Trophoblast cell (in vitro differentiated cells and primary cell): ENCODE results near the gene MKNK2.

Experiments used
- DNase-seq, 2 donors: peaks; one replicate each; pipeline ENCODE4 v3.0.0-alpha.2; 2016
- H2AFZ ChIP-seq: 2 replicates; pipeline ENCODE4 v1.6.1; 2013; ENCODE audit warnings: low read length, moderate library complexity, mild to moderate bottlenecking; ENCODE audit not compliant: insufficient read depth, poor library complexity
- H2AK5ac ChIP-seq: 2 replicates; pipeline ENCODE4 v1.6.1; 2013; ENCODE audit warnings: mild to moderate bottlenecking, low read length
- H2BK120ac ChIP-seq: 2 replicates; pipeline ENCODE4 v1.6.1; 2013; ENCODE audit warnings: low read length, mild to moderate bottlenecking, moderate library complexity; ENCODE audit not compliant: insufficient read depth, poor library complexity
- H2BK12ac ChIP-seq: 2 replicates; pipeline ENCODE4 v1.6.1; 2013; ENCODE audit warnings: mild to moderate bottlenecking, low read length, moderate library complexity
- H2BK5ac ChIP-seq: 2 replicates; pipeline ENCODE4 v1.6.1; 2013; ENCODE audit warnings: low read length, low read depth, moderate library complexity, mild to moderate bottlenecking; ENCODE audit not compliant: poor library complexity
- H3K14ac ChIP-seq: 2 replicates; pipeline ENCODE4 v1.6.1; 2013; ENCODE audit warnings: mild to moderate bottlenecking, low read length
- H3K18ac ChIP-seq: 2 replicates; pipeline ENCODE4 v1.6.1; 2013; ENCODE audit warnings: mild to moderate bottlenecking, low read length
- H3K23ac ChIP-seq: 2 replicates; pipeline ENCODE4 v1.6.1; 2013; ENCODE audit warnings: low read length
- H3K27ac ChIP-seq: 2 replicates; pipeline ENCODE4 v1.5.1; 2013; ENCODE audit warnings: low read depth, mild to moderate bottlenecking, inconsistent platforms, low read length, moderate library complexity
- H3K27me3 ChIP-seq: 2 replicates; pipeline ENCODE4 v1.6.1; 2013; ENCODE audit warnings: inconsistent platforms, mild to moderate bottlenecking, low read length, moderate library complexity; ENCODE audit not compliant: insufficient read depth
- H3K36me3 ChIP-seq, 2 experiments: 1 replicate in 1 of 2; 2 replicates in 1 of 2; pipeline ENCODE4 v1.6.1; 2013; ENCODE audit warnings: low read length in 2 of 2, mild to moderate bottlenecking in 2 of 2, moderate library complexity in 1 of 2; ENCODE audit not compliant: insufficient read depth in 2 of 2, control insufficient read depth in 1 of 2
- H3K4ac ChIP-seq: 2 replicates; pipeline ENCODE4 v1.6.1; 2013; ENCODE audit warnings: low read depth, mild to moderate bottlenecking, low read length, moderate library complexity
- H3K4me1 ChIP-seq, 2 experiments: 1 replicate in 1 of 2; 2 replicates in 1 of 2; pipeline ENCODE4 v1.6.1; 2013; ENCODE audit warnings: low read length in 2 of 2, mild to moderate bottlenecking in 2 of 2, moderate library complexity in 1 of 2; ENCODE audit not compliant: insufficient read depth in 2 of 2, control insufficient read depth in 1 of 2
- H3K4me2 ChIP-seq: 2 replicates; pipeline ENCODE4 v1.6.1; 2013; ENCODE audit warnings: inconsistent platforms, mild to moderate bottlenecking, low read length, moderate library complexity
- H3K4me3 ChIP-seq: 2 replicates; pipeline ENCODE4 v1.5.1; 2013; ENCODE audit warnings: mild to moderate bottlenecking, low read depth, low read length, inconsistent platforms
- H3K79me1 ChIP-seq: one replicate; pipeline ENCODE4 v1.6.1; 2013; ENCODE audit warnings: low read length
- H3K79me2 ChIP-seq: 2 replicates; pipeline ENCODE4 v1.6.1; 2013; ENCODE audit warnings: low read length, mild to moderate bottlenecking; ENCODE audit not compliant: control insufficient read depth, insufficient read depth, poor library complexity
- H3K9ac ChIP-seq: 2 replicates; pipeline ENCODE4 v1.6.1; 2013; ENCODE audit warnings: mild to moderate bottlenecking, low read length
- H3K9me3 ChIP-seq: 2 replicates; pipeline ENCODE4 v1.6.1; 2013; ENCODE audit warnings: low read depth, mild to moderate bottlenecking, control low read depth, inconsistent platforms, low read length; ENCODE audit not compliant: insufficient read depth
- H4K12ac ChIP-seq: 2 replicates; pipeline ENCODE4 v1.6.1; 2013; ENCODE audit warnings: low read depth, mild to moderate bottlenecking, low read length, moderate library complexity
- H4K8ac ChIP-seq: 2 replicates; pipeline ENCODE4 v1.6.1; 2013; ENCODE audit warnings: low read depth, mild to moderate bottlenecking, low read length, moderate library complexity
- H4K91ac ChIP-seq: one replicate; pipeline ENCODE4 v1.6.1; 2013; ENCODE audit warnings: low read depth, mild to moderate bottlenecking, low read length, moderate library complexity
- WGBS: extraction: QIAGEN DNeasy Blood & Tissue Kit; methylation state at CpG from one replicate; pipeline ENCODE4 v1.1.7; 2013; ENCODE audit warnings: missing lambda C conversion rate; ENCODE audit not compliant: insufficient read length, insufficient coverage; ENCODE audit errors: extremely low coverage; 5-methylcytosine and 5-hydroxymethylcytosine counted together

MKNK2 gene

GRCh38 chr19:2032296-2032941 is 18.6 kb downstream of the MKNK2 start:
- Histone ChIP-seq H3K4me3 (no peak overlapping the region), H2BK120ac (no peak overlapping the region), H3K9me3 (peaks cover 12% of the 10 kb centered on the region), H2BK12ac (no peak overlapping the region), H3K27ac (no peak overlapping the region), H2BK5ac (no peak overlapping the region), H3K36me3 (no peaks in the 10 kb centered on the region), H3K4ac (no peak overlapping the region), H3K4me1 (peaks cover 0 to 3% of the 10 kb centered on the region in 2 experiments), H2AK5ac (no peak overlapping the region), H3K79me2 (no peaks in the 10 kb centered on the region), H4K12ac (no peak overlapping the region), H2AFZ (no peak overlapping the region), H3K9ac (no peak overlapping the region), H3K4me2 (no peak overlapping the region), H3K23ac (no peak overlapping the region), H4K8ac (no peak overlapping the region), H3K79me1 (peaks cover 2% of the 10 kb centered on the region), H3K14ac (no peak overlapping the region), H3K27me3 (no peaks in the 10 kb centered on the region), H3K18ac (no peak overlapping the region), H4K91ac (no peak overlapping the region)
- WGBS = no CpG with 5 or more reads among the region's 19 CpGs
- no peak for DNase-seq

GRCh38 chr19:2027361-2027760 is 23.7 kb downstream of the MKNK2 start:
- H3K79me1 ChIP-seq = peaks cover 2% of the 10 kb centered on the region
- no peak overlapping the region for H3K14ac ChIP-seq
- H3K36me3 ChIP-seq = no peaks in the 10 kb centered on the region
- peaks cover 0 to 3% of the 10 kb centered on the region in 2 experiments for H3K4me1 ChIP-seq
- no peak overlapping the region for H3K27ac ChIP-seq
- no peak overlapping the region for H2BK120ac ChIP-seq
- H3K4me3 ChIP-seq = no peak overlapping the region
- H2AFZ ChIP-seq = no peak overlapping the region
- H3K4me2 ChIP-seq = no peak overlapping the region
- no peak overlapping the region for H3K18ac ChIP-seq
- H3K9me3 ChIP-seq = peaks cover 7% of the 10 kb centered on the region
- H2BK12ac ChIP-seq = no peak overlapping the region
- H3K23ac ChIP-seq = no peak overlapping the region
- DNase-seq = no peak
- H2BK5ac ChIP-seq = no peak overlapping the region
- H2AK5ac ChIP-seq = no peak overlapping the region
- no peaks in the 10 kb centered on the region for H3K27me3 ChIP-seq
- no CpG with 5 or more reads among the region's 9 CpGs for WGBS
- H4K12ac ChIP-seq = no peak overlapping the region
- H3K4ac ChIP-seq = no peak overlapping the region
- H4K91ac ChIP-seq = no peak overlapping the region
- H3K79me2 ChIP-seq = no peaks in the 10 kb centered on the region
- no peak overlapping the region for H4K8ac ChIP-seq
- H3K9ac ChIP-seq = no peak overlapping the region

- Histone ChIP-seq H2BK120ac (no peak overlapping the region), H2AK5ac (no peak overlapping the region), H3K18ac (no peak overlapping the region), H3K4me1 (peaks cover 0 to 3% of the 10 kb centered on the region in 2 experiments), H3K23ac (no peak overlapping the region), H3K27ac (no peak overlapping the region), H3K36me3 (no peaks in the 10 kb centered on the region), H3K4me2 (no peak overlapping the region), H3K9me3 (peaks cover 7% of the 10 kb centered on the region), H4K91ac (no peak overlapping the region), H3K79me2 (no peaks in the 10 kb centered on the region), H4K8ac (no peak overlapping the region), H3K14ac (no peak overlapping the region), H3K79me1 (peaks cover 2% of the 10 kb centered on the region), H3K9ac (no peak overlapping the region), H3K4ac (no peak overlapping the region), H2BK5ac (no peak overlapping the region), H3K27me3 (no peaks in the 10 kb centered on the region), H2BK12ac (no peak overlapping the region), H2AFZ (no peak overlapping the region), H4K12ac (no peak overlapping the region), H3K4me3 (no peak overlapping the region)
- no peak for DNase-seq
- WGBS = no CpG with 5 or more reads among the region's 10 CpGs
Measured at GRCh38 chr19:2026770-2027169, 24.3 kb downstream of the MKNK2 start.

GRCh38 chr19:2022289-2022688 is 28.8 kb downstream of the MKNK2 start:
- no peak for DNase-seq
- WGBS = no CpG with 5 or more reads among the region's 2 CpGs
- H3K27ac ChIP-seq = no peak overlapping the region
- H2BK120ac ChIP-seq = no peak overlapping the region
- no peak overlapping the region for H3K18ac ChIP-seq
- no peak overlapping the region for H4K8ac ChIP-seq
- H3K23ac ChIP-seq = no peak overlapping the region
- no peak overlapping the region for H2AFZ ChIP-seq
- peaks cover 5% of the 10 kb centered on the region for H3K9me3 ChIP-seq
- H4K91ac ChIP-seq = no peak overlapping the region
- no peak overlapping the region for H4K12ac ChIP-seq
- H3K79me2 ChIP-seq = no peaks in the 10 kb centered on the region
- no peak overlapping the region for H3K4ac ChIP-seq
- no peak overlapping the region for H3K4me3 ChIP-seq
- no peaks in the 10 kb centered on the region for H3K36me3 ChIP-seq
- H3K4me1 ChIP-seq = no peaks in the 10 kb centered on the region
- H2AK5ac ChIP-seq = no peak overlapping the region
- no peak overlapping the region for H3K14ac ChIP-seq
- no peaks in the 10 kb centered on the region for H3K79me1 ChIP-seq
- H2BK5ac ChIP-seq = no peak overlapping the region
- H3K27me3 ChIP-seq = no peaks in the 10 kb centered on the region
- H2BK12ac ChIP-seq = no peak overlapping the region
- H3K9ac ChIP-seq = no peak overlapping the region
- no peak overlapping the region for H3K4me2 ChIP-seq
